NOMO-1 (cell line): ENCODE measurements around the gene ADORA2A.

ENCODE experiments used
- DNase-seq, 2 experiments: peaks; one replicate each; lab custom pipeline; 2025; ENCODE audit not compliant: unreplicated experiment in 2 of 2; lab: John Stamatoyannopoulos, UW

Gene ADORA2A

DNA sequence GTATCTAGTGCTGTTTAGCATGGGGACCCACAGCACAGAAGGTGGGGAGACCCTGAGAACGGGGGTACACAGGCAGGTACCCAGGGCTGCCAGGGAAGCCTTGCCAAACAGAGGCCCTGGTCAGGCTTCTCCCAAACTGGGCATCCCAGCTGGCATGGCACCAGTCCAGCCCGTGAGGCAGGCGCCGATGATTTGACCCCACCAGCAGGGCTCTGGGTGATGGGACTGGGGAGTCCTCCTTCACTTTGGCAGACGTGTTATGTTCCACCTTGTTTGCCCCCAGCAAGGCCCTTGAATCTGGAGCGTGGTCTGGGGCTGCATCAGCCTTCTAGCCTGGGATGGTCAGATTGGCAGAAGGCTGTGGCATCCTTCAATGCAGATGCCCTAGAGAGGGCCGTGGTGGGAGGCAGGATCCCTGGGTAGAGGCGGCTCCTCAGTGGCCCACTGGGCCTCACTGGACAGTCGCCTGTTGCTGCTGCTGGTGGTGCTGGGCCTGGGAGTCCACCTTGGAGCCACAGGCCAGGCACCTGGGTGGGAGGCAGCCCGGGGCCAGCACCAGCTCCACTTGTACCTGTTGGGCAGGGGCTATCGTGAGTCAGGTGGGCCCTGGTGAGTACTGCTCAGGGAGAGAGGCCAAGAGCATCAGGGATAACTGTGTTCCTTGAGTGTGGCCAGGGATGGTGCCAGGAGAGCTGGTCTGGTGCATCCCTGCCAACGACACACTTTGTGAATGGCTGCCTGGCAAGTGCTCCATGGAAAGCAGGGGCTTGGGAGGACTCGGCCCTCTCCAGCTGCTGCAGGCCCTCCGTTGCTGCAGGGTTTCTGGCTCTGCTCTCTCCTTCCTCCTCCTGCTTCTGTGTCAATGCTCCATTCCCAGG, 3.3 kb downstream of the ADORA2A start:
- no peak for DNase-seq

DNA sequence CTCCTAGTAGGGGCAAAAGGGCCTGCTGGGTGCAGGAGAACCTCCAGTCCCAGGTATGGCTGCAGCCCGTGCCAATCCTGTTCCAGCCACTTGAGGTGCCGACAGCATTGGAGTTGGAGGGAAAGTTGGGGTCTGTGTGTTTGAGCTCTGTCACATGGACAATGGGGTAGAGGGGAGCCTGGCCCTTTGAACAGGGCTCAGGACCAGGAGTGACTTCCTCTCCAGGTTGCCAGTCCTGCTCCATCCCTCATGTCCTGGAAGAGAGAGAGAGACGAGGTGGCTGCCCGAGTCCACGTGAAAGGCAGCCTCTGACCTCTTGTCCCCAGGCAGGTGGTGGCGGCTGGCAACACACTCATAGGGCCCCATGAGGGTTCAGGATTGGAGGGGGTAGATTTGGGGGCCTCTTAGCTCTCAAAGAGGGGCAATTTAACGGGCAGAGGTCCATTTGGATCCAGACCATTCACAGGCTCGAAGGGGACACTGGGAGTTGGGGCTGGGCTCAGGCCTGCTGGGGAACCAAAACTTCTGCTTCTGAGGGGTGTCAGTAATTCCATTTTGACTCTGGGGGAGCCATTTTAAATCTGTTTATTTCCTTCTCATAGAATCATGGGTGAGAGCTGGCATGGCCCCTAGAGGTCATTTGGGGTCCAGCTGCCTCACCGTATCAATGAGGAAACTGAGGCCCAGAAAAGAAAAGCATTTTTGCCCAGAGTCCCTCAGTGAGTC, 4.1 kb downstream of the ADORA2A start:
- DNase-seq: no peak

- DNase-seq: no peak
Observed at GRCh38 chr22:24432059-24432853, 4.9 kb downstream of the ADORA2A start.

- DNase-seq: no peak
Observed at GRCh38 chr22:24433001-24433827, 5.8 kb downstream of the ADORA2A start.

GRCh38 chr22:24433828-24434470, 6.5 kb downstream of the ADORA2A start:
- peak; percentile 77 to 89 for DNase-seq

GRCh38 chr22:24434471-24435322, 7.3 kb downstream of the ADORA2A start:
- DNase-seq: peak; percentile 80 to 93

- DNase-seq: no peak
Observed at GRCh38 chr22:24435323-24435645, 7.9 kb downstream of the ADORA2A start.

- no peak for DNase-seq
Observed at GRCh38 chr22:24435861-24436371, 8.5 kb downstream of the ADORA2A start.

GRCh38 chr22:24436553-24436952, 9.2 kb downstream of the ADORA2A start:
- no peak for DNase-seq

- DNase-seq: no peak
Observed at GRCh38 chr22:24437091-24437490, 9.7 kb downstream of the ADORA2A start.

DNA sequence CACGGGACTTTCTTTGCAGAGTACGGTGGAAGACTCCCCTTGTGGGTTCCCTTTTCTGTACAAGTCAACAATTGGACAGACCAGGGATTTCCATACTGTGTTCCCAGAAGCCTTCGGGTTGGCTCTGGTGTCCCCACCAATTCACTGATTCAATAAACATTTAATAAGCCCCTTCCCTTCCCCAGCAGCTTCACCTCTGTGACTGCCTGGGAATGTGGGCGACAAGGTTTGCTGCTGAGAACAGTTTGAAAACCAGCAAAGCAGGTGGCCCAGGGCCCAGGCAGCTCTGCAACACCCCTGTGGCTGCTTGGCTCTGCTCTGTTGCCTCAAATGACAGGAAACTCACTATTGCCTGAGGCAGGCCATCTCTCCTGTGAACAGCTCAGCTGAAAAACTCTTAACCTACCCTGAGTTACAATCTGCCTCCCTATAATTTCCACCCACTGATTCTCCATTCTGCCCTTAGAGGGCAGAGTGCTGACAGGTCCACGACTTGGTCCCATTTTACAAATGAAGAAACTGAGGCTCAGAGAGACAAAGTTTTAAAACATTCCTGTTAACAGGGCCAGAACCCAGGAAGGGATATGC, 10.4 kb downstream of the ADORA2A start:
- no peak for DNase-seq

- peak in 1 of 2 experiments; percentile 12 for DNase-seq
Observed at GRCh38 chr22:24440270-24440717, 12.9 kb downstream of the ADORA2A start.

DNA sequence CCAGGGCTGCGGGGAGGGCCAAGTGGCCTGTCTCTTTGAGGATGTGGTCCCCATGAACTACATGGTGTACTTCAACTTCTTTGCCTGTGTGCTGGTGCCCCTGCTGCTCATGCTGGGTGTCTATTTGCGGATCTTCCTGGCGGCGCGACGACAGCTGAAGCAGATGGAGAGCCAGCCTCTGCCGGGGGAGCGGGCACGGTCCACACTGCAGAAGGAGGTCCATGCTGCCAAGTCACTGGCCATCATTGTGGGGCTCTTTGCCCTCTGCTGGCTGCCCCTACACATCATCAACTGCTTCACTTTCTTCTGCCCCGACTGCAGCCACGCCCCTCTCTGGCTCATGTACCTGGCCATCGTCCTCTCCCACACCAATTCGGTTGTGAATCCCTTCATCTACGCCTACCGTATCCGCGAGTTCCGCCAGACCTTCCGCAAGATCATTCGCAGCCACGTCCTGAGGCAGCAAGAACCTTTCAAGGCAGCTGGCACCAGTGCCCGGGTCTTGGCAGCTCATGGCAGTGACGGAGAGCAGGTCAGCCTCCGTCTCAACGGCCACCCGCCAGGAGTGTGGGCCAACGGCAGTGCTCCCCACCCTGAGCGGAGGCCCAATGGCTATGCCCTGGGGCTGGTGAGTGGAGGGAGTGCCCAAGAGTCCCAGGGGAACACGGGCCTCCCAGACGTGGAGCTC, 13.5 kb downstream of the ADORA2A start:
- DNase-seq: no peak

DNA sequence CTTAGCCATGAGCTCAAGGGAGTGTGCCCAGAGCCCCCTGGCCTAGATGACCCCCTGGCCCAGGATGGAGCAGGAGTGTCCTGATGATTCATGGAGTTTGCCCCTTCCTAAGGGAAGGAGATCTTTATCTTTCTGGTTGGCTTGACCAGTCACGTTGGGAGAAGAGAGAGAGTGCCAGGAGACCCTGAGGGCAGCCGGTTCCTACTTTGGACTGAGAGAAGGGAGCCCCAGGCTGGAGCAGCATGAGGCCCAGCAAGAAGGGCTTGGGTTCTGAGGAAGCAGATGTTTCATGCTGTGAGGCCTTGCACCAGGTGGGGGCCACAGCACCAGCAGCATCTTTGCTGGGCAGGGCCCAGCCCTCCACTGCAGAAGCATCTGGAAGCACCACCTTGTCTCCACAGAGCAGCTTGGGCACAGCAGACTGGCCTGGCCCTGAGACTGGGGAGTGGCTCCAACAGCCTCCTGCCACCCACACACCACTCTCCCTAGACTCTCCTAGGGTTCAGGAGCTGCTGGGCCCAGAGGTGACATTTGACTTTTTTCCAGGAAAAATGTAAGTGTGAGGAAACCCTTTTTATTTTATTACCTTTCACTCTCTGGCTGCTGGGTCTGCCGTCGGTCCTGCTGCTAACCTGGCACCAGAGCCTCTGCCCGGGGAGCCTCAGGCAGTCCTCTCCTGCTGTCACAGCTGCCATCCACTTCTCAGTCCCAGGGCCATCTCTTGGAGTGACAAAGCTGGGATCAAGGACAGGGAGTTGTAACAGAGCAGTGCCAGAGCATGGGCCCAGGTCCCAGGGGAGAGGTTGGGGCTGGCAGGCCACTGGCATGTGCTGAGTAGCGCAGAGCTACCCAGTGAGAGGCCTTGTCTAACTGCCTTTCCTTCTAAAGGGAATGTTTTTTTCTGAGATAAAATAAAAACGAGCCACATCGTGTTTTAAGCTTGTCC, 14.3 kb downstream of the ADORA2A start:
- no peak for DNase-seq

DNA sequence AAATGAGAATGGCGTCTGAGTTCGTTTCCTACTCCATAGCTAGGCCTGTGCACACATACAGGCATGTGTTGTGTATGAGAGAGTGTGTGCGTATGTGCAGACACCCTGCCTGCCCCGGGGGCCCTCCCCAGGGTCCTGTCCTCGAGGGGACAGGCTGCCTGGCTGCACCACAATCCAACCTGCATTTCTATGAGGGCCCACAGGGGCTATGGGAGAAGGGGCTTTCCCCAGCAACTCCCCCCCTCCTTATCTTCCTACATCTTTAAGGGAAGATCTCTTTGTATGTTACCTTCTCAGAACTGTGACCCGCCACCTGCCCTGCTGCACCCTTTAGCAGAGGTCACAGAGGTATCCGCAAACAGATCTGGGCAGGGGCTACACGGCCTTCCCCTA, 14.9 kb downstream of the ADORA2A start:
- no peak for DNase-seq

DNA sequence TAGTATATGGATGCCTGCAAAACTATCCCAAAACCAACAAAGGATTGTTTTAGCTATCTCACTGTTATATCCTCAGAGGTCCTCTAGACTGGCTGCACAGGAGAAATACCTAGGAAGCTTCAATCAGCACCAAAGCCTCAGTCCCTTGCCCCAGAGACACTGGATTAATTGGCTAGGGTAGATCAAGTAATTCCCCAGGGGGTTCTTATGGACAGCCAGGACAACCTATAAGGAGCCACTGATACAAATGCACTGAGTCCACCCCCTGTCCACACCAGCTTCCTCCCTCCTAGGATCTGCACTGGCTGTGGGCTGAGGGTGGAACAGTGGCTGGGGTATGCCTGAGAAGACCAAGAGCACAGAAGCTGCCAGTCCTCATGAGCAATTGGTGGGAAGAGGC, 16.3 kb downstream of the ADORA2A start:
- DNase-seq: no peak

DNA sequence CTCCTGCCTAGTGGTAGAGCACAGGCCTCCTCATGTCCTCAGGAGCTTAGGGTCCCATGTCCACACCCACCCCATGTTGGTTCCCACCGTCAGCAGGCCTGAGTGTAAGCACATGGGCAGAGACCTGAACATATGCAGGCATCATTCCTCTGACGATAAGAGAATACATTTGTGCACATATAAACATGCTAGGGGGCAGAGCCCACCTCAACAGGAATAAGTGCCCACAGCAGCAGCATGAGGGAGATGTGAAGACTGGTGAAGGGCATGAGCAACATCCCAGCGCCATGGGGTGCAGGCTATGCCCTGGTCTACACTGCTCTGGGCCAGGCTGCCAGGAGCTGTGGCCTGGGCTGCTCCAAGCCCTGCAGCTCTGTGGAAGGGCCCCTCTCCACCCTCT, 16.9 kb downstream of the ADORA2A start:
- DNase-seq: no peak
